ENCODE results near the gene STARD10.

The STARD10 gene

GRCh38 chr11:72833811-72834493 is 40.1 kb upstream of the STARD10 start:
- Histone ChIP-seq H3K4me1 (ENCODE audit: low read depth, poor library complexity, severe bottlenecking) (peaks cover 4% of the 10 kb centered on the region), H3K4me2 (no peak overlapping the region), H4K20me1 (ENCODE audit: insufficient read depth) (no peaks in the 10 kb centered on the region), H3K79me2 (ENCODE audit: insufficient read depth, low read depth) (no peaks in the 10 kb centered on the region), H3K27me3 (ENCODE audit: insufficient read depth, low read depth) (no peaks in the 10 kb centered on the region), H3K4me3 (IDR thresholded peaks at IDR 0.05; ENCODE audit: insufficient read depth, low read depth, low read length) (no peak overlapping the region), H3K27ac (no peak overlapping the region), H3K36me3 (ENCODE audit: insufficient read depth) (no peaks in the 10 kb centered on the region), H3K9ac (no peak overlapping the region), H2AFZ (ENCODE audit: low read depth) (no peak overlapping the region)
- no peak for TF ChIP-seq CTCF (conservative IDR thresholded peaks at IDR 0.05; ENCODE audit: low read depth, low read length)

GRCh38 chr11:72833083-72833733 is 39.4 kb upstream of the STARD10 start:
- Histone ChIP-seq H3K4me3 (IDR thresholded peaks at IDR 0.05; ENCODE audit: insufficient read depth, low read depth, low read length) (no peak overlapping the region), H3K4me2 (no peak overlapping the region), H2AFZ (ENCODE audit: low read depth) (no peak overlapping the region), H3K27me3 (ENCODE audit: insufficient read depth, low read depth) (no peaks in the 10 kb centered on the region), H3K36me3 (ENCODE audit: insufficient read depth) (no peaks in the 10 kb centered on the region), H3K79me2 (ENCODE audit: insufficient read depth, low read depth) (no peaks in the 10 kb centered on the region), H3K4me1 (ENCODE audit: low read depth, poor library complexity, severe bottlenecking) (peaks cover 4% of the 10 kb centered on the region), H3K9ac (no peak overlapping the region), H4K20me1 (ENCODE audit: insufficient read depth) (no peaks in the 10 kb centered on the region), H3K27ac (no peak overlapping the region)
- TF ChIP-seq CTCF (conservative IDR thresholded peaks at IDR 0.05; ENCODE audit: low read depth, low read length), result no peak

GRCh38 chr11:72832301-72833082 is 38.6 kb upstream of the STARD10 start:
- Histone ChIP-seq H3K4me1 (ENCODE audit: low read depth, poor library complexity, severe bottlenecking) (peaks cover 9% of the 10 kb centered on the region), H2AFZ (ENCODE audit: low read depth) (no peak overlapping the region), H4K20me1 (ENCODE audit: insufficient read depth) (no peaks in the 10 kb centered on the region), H3K4me2 (no peak overlapping the region), H3K27me3 (ENCODE audit: insufficient read depth, low read depth) (no peaks in the 10 kb centered on the region), H3K79me2 (ENCODE audit: insufficient read depth, low read depth) (no peaks in the 10 kb centered on the region), H3K9ac (no peak overlapping the region), H3K27ac (no peak overlapping the region), H3K36me3 (ENCODE audit: insufficient read depth) (no peaks in the 10 kb centered on the region), H3K4me3 (IDR thresholded peaks at IDR 0.05; ENCODE audit: insufficient read depth, low read depth, low read length) (no peak overlapping the region)
- no peak for TF ChIP-seq CTCF (conservative IDR thresholded peaks at IDR 0.05; ENCODE audit: low read depth, low read length)

GRCh38 chr11:72831521-72832300 is 37.9 kb upstream of the STARD10 start:
- Histone ChIP-seq H3K36me3 (ENCODE audit: insufficient read depth) (no peaks in the 10 kb centered on the region), H4K20me1 (ENCODE audit: insufficient read depth) (no peaks in the 10 kb centered on the region), H3K79me2 (ENCODE audit: insufficient read depth, low read depth) (no peaks in the 10 kb centered on the region), H3K4me2 (no peak overlapping the region), H3K4me3 (IDR thresholded peaks at IDR 0.05; ENCODE audit: insufficient read depth, low read depth, low read length) (no peak overlapping the region), H3K27me3 (ENCODE audit: insufficient read depth, low read depth) (no peaks in the 10 kb centered on the region), H3K27ac (no peak overlapping the region), H3K9ac (no peak overlapping the region), H2AFZ (ENCODE audit: low read depth) (no peak overlapping the region), H3K4me1 (ENCODE audit: low read depth, poor library complexity, severe bottlenecking) (peaks cover 11% of the 10 kb centered on the region)
- TF ChIP-seq CTCF (conservative IDR thresholded peaks at IDR 0.05; ENCODE audit: low read depth, low read length), result peak; percentile 88
